Trophoblast cell (in vitro differentiated cells and primary cell): ENCODE measurements around the gene KRIT1.
A peak's percentile ranks its signal among the peaks of the same experiment; 100 is the strongest.

Source experiments
- DNase-seq, 2 donors: peaks; one replicate each; pipeline ENCODE4 v3.0.0-alpha.2; 2016
- H2AFZ ChIP-seq: 2 replicates; pipeline ENCODE4 v1.6.1; 2013; ENCODE audit warnings: low read length, moderate library complexity, mild to moderate bottlenecking; ENCODE audit not compliant: insufficient read depth, poor library complexity
- H2AK5ac ChIP-seq: 2 replicates; pipeline ENCODE4 v1.6.1; 2013; ENCODE audit warnings: mild to moderate bottlenecking, low read length
- H2BK120ac ChIP-seq: 2 replicates; pipeline ENCODE4 v1.6.1; 2013; ENCODE audit warnings: low read length, mild to moderate bottlenecking, moderate library complexity; ENCODE audit not compliant: insufficient read depth, poor library complexity
- H2BK12ac ChIP-seq: 2 replicates; pipeline ENCODE4 v1.6.1; 2013; ENCODE audit warnings: mild to moderate bottlenecking, low read length, moderate library complexity
- H2BK5ac ChIP-seq: 2 replicates; pipeline ENCODE4 v1.6.1; 2013; ENCODE audit warnings: low read length, low read depth, moderate library complexity, mild to moderate bottlenecking; ENCODE audit not compliant: poor library complexity
- H3K14ac ChIP-seq: 2 replicates; pipeline ENCODE4 v1.6.1; 2013; ENCODE audit warnings: mild to moderate bottlenecking, low read length
- H3K18ac ChIP-seq: 2 replicates; pipeline ENCODE4 v1.6.1; 2013; ENCODE audit warnings: mild to moderate bottlenecking, low read length
- H3K23ac ChIP-seq: 2 replicates; pipeline ENCODE4 v1.6.1; 2013; ENCODE audit warnings: low read length
- H3K27ac ChIP-seq: 2 replicates; pipeline ENCODE4 v1.5.1; 2013; ENCODE audit warnings: low read depth, mild to moderate bottlenecking, inconsistent platforms, low read length, moderate library complexity
- H3K27me3 ChIP-seq: 2 replicates; pipeline ENCODE4 v1.6.1; 2013; ENCODE audit warnings: inconsistent platforms, mild to moderate bottlenecking, low read length, moderate library complexity; ENCODE audit not compliant: insufficient read depth
- H3K36me3 ChIP-seq, 2 experiments: 1 replicate in 1 of 2; 2 replicates in 1 of 2; pipeline ENCODE4 v1.6.1; 2013; ENCODE audit warnings: low read length in 2 of 2, mild to moderate bottlenecking in 2 of 2, moderate library complexity in 1 of 2; ENCODE audit not compliant: insufficient read depth in 2 of 2, control insufficient read depth in 1 of 2
- H3K4ac ChIP-seq: 2 replicates; pipeline ENCODE4 v1.6.1; 2013; ENCODE audit warnings: low read depth, mild to moderate bottlenecking, low read length, moderate library complexity
- H3K4me1 ChIP-seq, 2 experiments: 1 replicate in 1 of 2; 2 replicates in 1 of 2; pipeline ENCODE4 v1.6.1; 2013; ENCODE audit warnings: low read length in 2 of 2, mild to moderate bottlenecking in 2 of 2, moderate library complexity in 1 of 2; ENCODE audit not compliant: insufficient read depth in 2 of 2, control insufficient read depth in 1 of 2
- H3K4me2 ChIP-seq: 2 replicates; pipeline ENCODE4 v1.6.1; 2013; ENCODE audit warnings: inconsistent platforms, mild to moderate bottlenecking, low read length, moderate library complexity
- H3K4me3 ChIP-seq: 2 replicates; pipeline ENCODE4 v1.5.1; 2013; ENCODE audit warnings: mild to moderate bottlenecking, low read depth, low read length, inconsistent platforms
- H3K79me1 ChIP-seq: one replicate; pipeline ENCODE4 v1.6.1; 2013; ENCODE audit warnings: low read length
- H3K79me2 ChIP-seq: 2 replicates; pipeline ENCODE4 v1.6.1; 2013; ENCODE audit warnings: low read length, mild to moderate bottlenecking; ENCODE audit not compliant: control insufficient read depth, insufficient read depth, poor library complexity
- H3K9ac ChIP-seq: 2 replicates; pipeline ENCODE4 v1.6.1; 2013; ENCODE audit warnings: mild to moderate bottlenecking, low read length
- H3K9me3 ChIP-seq: 2 replicates; pipeline ENCODE4 v1.6.1; 2013; ENCODE audit warnings: low read depth, mild to moderate bottlenecking, control low read depth, inconsistent platforms, low read length; ENCODE audit not compliant: insufficient read depth
- H4K12ac ChIP-seq: 2 replicates; pipeline ENCODE4 v1.6.1; 2013; ENCODE audit warnings: low read depth, mild to moderate bottlenecking, low read length, moderate library complexity
- H4K8ac ChIP-seq: 2 replicates; pipeline ENCODE4 v1.6.1; 2013; ENCODE audit warnings: low read depth, mild to moderate bottlenecking, low read length, moderate library complexity
- H4K91ac ChIP-seq: one replicate; pipeline ENCODE4 v1.6.1; 2013; ENCODE audit warnings: low read depth, mild to moderate bottlenecking, low read length, moderate library complexity
- WGBS: extraction: QIAGEN DNeasy Blood & Tissue Kit; methylation state at CpG from one replicate; pipeline ENCODE4 v1.1.7; 2013; ENCODE audit warnings: missing lambda C conversion rate; ENCODE audit not compliant: insufficient read length, insufficient coverage; ENCODE audit errors: extremely low coverage; 5-methylcytosine and 5-hydroxymethylcytosine counted together

The KRIT1 gene

DNA sequence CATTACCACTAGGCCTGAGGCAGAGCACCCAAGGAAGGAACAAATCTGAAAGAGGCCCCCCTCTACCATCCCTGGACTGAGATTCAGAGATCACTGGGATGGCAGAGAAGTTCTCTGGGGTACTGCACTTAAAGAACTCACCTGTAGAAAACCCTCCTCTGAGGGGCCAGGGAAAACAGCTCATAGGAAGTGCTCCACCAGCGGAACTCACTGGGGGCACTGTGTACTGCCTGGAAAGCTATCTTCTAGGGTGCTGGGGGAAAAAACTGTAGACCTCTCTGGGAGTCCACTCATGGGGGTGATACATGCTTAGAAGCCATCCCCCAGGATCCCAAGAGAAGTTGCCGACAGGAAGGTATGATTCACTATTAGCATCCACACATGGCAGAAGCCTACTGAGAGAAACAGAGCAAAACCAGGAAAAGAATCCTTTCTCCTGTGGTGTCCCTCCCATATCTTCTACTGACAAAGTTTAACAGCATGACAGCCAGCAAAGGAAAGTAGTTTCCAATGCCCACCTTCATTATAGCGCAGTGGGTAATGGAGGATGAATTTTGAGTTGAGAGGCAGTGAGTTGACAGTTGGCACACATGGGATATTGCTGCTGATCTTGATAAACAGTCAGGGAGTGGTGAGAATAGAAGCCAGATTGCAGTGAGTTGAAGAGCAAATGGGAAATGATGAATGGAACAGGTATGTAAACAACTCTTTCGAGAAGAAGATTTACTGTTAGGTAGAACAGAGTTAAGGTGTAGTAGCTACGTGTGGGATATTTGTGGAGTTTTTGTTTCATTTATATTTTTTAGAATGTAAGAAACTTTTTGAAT is 20.9 kb upstream of the KRIT1 start:
- Histone ChIP-seq H2BK5ac (no peak overlapping the region), H3K36me3 (no peaks in the 10 kb centered on the region), H2BK120ac (no peak overlapping the region), H3K27me3 (no peaks in the 10 kb centered on the region), H4K12ac (no peak overlapping the region), H3K4me2 (no peak overlapping the region), H3K79me1 (no peaks in the 10 kb centered on the region), H4K91ac (no peak overlapping the region), H3K9me3 (no peaks in the 10 kb centered on the region), H3K23ac (no peak overlapping the region), H3K4me3 (no peak overlapping the region), H3K27ac (no peak overlapping the region), H3K14ac (no peak overlapping the region), H2BK12ac (no peak overlapping the region), H3K18ac (no peak overlapping the region), H3K4ac (peak overlapping the region; percentile 36), H4K8ac (no peak overlapping the region), H3K4me1 (peaks cover 3 to 4% of the 10 kb centered on the region in 2 experiments), H2AFZ (no peak overlapping the region), H3K9ac (no peak overlapping the region), H3K79me2 (no peaks in the 10 kb centered on the region), H2AK5ac (no peak overlapping the region)
- DNase-seq: peak in 1 of 2 donors; percentile 45
- WGBS: no CpG with 5 or more reads among the region's 5 CpGs

DNA sequence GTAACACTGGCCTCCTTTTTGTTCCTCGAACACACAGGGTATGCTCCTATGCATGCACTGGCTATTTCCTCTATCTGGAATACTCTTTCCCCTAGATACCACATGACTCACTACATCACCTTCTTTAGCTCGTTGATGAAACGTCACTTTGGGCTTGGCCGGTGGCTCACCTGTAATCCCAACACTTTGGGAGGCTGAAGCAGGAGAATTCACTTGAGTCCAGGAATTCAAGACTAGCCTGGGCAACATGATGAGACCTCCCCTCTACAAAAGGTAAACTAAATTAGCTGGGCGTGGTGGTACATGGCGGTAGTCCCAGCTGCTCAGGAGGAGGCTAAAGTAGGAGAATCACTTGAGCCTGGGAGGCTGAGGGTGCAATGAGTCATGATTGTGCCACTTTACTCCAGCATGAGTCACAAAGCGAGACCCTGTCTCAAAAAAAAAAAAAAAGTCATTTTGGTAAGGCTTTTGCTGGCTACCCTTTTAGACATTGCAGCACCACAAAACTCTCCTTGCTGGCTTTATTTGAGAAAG is 14.6 kb upstream of the KRIT1 start:
- no peaks in the 10 kb centered on the region for H3K9me3 ChIP-seq
- H3K27me3 ChIP-seq: no peaks in the 10 kb centered on the region
- H3K79me1 ChIP-seq: no peaks in the 10 kb centered on the region
- H4K12ac ChIP-seq: no peak overlapping the region
- H2BK5ac ChIP-seq: no peak overlapping the region
- H3K4me1 ChIP-seq: peaks cover 0 to 7% of the 10 kb centered on the region in 2 experiments
- H3K4me2 ChIP-seq: no peak overlapping the region
- no peak overlapping the region for H4K8ac ChIP-seq
- H2BK12ac ChIP-seq: no peak overlapping the region
- H3K27ac ChIP-seq: no peak overlapping the region
- H3K4ac ChIP-seq: no peak overlapping the region
- H3K14ac ChIP-seq: no peak overlapping the region
- H2AK5ac ChIP-seq: no peak overlapping the region
- peak; percentile 89 to 97 for DNase-seq
- no peak overlapping the region for H2BK120ac ChIP-seq
- H3K4me3 ChIP-seq: no peak overlapping the region
- H3K79me2 ChIP-seq: no peaks in the 10 kb centered on the region
- no peak overlapping the region for H4K91ac ChIP-seq
- H3K36me3 ChIP-seq: no peaks in the 10 kb centered on the region
- no peak overlapping the region for H3K9ac ChIP-seq
- H2AFZ ChIP-seq: no peak overlapping the region
- no peak overlapping the region for H3K18ac ChIP-seq
- no peak overlapping the region for H3K23ac ChIP-seq
- no CpG with 5 or more reads among the region's 7 CpGs for WGBS

DNA sequence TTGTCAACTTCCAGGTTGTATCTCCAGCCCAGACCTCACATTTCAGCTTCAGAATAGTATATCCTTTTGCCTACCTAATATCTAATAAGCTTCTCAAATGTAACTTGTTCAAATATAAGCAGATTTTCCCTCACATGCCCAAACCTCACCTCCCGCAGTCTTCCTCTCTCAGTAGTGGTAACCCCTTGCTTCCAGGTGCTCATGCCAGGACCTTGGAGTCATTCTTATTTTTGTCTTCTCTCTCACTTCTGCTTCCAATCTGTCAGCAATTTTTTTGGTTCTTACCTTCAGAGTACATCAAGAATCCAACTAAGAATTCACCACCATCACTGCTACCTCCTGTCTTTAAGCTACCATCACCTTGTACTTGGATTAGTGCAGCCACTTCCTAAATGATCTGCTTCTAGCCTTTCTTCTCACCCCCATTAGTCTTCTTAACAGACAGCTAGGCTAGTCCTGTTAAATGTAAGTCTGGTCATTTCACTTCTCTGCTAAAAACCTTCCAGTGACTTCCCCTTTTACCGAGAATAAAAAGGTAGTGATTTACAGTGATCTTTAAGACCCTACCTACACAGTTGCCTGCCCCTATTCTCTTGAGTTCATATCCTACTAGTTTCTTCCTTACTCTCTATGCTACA is 14.0 kb upstream of the KRIT1 start:
- no peak overlapping the region for H3K4ac ChIP-seq
- H2BK120ac ChIP-seq: no peak overlapping the region
- no peak overlapping the region for H3K27ac ChIP-seq
- no peak overlapping the region for H3K23ac ChIP-seq
- H3K36me3 ChIP-seq: no peaks in the 10 kb centered on the region
- H2BK12ac ChIP-seq: no peak overlapping the region
- no peak overlapping the region for H3K9ac ChIP-seq
- no peak overlapping the region for H3K4me2 ChIP-seq
- H3K79me1 ChIP-seq: no peaks in the 10 kb centered on the region
- no peak overlapping the region for H2AK5ac ChIP-seq
- no peak overlapping the region for H2BK5ac ChIP-seq
- H4K12ac ChIP-seq: no peak overlapping the region
- H3K4me3 ChIP-seq: no peak overlapping the region
- no peaks in the 10 kb centered on the region for H3K9me3 ChIP-seq
- no peak overlapping the region for H4K8ac ChIP-seq
- peak; percentile 14 to 51 for DNase-seq
- H3K27me3 ChIP-seq: no peaks in the 10 kb centered on the region
- H3K79me2 ChIP-seq: no peaks in the 10 kb centered on the region
- H3K4me1 ChIP-seq: peaks cover 0 to 7% of the 10 kb centered on the region in 2 experiments
- H3K14ac ChIP-seq: no peak overlapping the region
- H4K91ac ChIP-seq: no peak overlapping the region
- no peak overlapping the region for H2AFZ ChIP-seq
- no CpG with 5 or more reads among the region's 2 CpGs for WGBS
- no peak overlapping the region for H3K18ac ChIP-seq

DNA sequence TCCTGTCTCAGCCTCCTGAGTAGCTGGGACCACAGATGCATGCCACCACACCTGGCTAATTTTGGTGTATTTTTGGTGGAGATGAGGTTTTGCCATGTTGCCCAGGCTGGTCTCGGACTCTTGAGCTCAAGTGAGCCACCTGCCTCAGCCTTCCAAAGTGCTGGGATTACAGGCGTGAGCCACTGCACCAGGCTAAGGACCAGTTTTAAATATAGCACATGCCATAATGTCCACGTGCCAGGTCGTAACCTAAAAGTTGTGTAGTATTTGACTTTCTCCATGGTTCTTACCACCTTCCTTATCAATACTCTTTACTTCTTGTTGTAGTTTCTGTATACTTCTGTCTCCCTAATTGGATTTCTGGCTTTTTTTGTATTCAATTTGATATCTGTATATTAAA is 13.3 kb upstream of the KRIT1 start:
- Histone ChIP-seq H3K36me3 (no peaks in the 10 kb centered on the region), H3K4me1 (peaks cover 0 to 7% of the 10 kb centered on the region in 2 experiments), H3K27ac (no peak overlapping the region), H4K8ac (no peak overlapping the region), H3K4me3 (no peak overlapping the region), H2BK5ac (no peak overlapping the region), H3K79me2 (no peaks in the 10 kb centered on the region), H3K4me2 (no peak overlapping the region), H4K12ac (no peak overlapping the region), H3K18ac (no peak overlapping the region), H3K9me3 (no peaks in the 10 kb centered on the region), H3K14ac (no peak overlapping the region), H2AK5ac (no peak overlapping the region), H4K91ac (no peak overlapping the region), H3K27me3 (no peaks in the 10 kb centered on the region), H3K79me1 (no peaks in the 10 kb centered on the region), H3K4ac (no peak overlapping the region), H2BK120ac (no peak overlapping the region), H2BK12ac (no peak overlapping the region), H2AFZ (no peak overlapping the region), H3K23ac (no peak overlapping the region), H3K9ac (no peak overlapping the region)
- no peak for DNase-seq
- WGBS: no CpG with 5 or more reads among the region's 4 CpGs
